Neural progenitor cell (in vitro differentiated cells): ENCODE measurements around the gene ARHGAP4.

Experiments used
- CTCF ChIP-seq: fragments of 200-600 bp; sonication (generic); IDR thresholded peaks from 2 replicates; pipeline ENCODE4 v1.5.1; 2017; ENCODE audit warnings: antibody characterized with exemption, mild to moderate bottlenecking
- EZH2 ChIP-seq: fragments of 200-600 bp; sonication (generic); IDR thresholded peaks from 2 replicates; pipeline ENCODE4 v1.6.1; 2017; ENCODE audit warnings: antibody characterized with exemption, mild to moderate bottlenecking, moderate library complexity
- EZH2phosphoT487 ChIP-seq: fragments of 200-600 bp; sonication (generic); IDR thresholded peaks from 2 replicates; pipeline ENCODE4 v1.6.1; 2017; ENCODE audit warnings: antibody characterized with exemption

- TF ChIP-seq CTCF (no peak), EZH2phosphoT487 (no peak), EZH2 (no peak)
Observed at GRCh38 chrX:153927922-153928760, 2.1 kb upstream of the ARHGAP4 start.
